Spleen (tissue), 11 donors: Measurements from ENCODE around the gene RSBN1. TPM values are rescaled to one million over a fixed set of nuclear protein-coding genes. Genes with fewer than 3 reads are reported as not detected.
A peak's percentile ranks its signal among the peaks of the same experiment; 100 is the strongest.

Experiments
- DNase-seq: peaks from one replicate; pipeline ENCODE4 v3.0.0-alpha.2; 2020
- H3K27ac ChIP-seq, 8 donors: fragments of 200-600 bp; sonication (generic) in 7 of 8; 1 replicate in 4 of 8; 2 replicates in 4 of 8; pipeline versions ENCODE4 v1.5.0 to v1.8.0; 2016 to 2021; ENCODE audit warnings: inconsistent platforms in 4 of 8, mild to moderate bottlenecking in 4 of 8, moderate library complexity in 1 of 8
- H3K27me3 ChIP-seq, 7 donors: fragments of 200-600 bp; sonication (generic) in 6 of 7; replicated peaks in 1 of 7; 1 replicate in 4 of 7; 2 replicates in 3 of 7; pipeline versions ENCODE4 v1.5.0 to v1.8.0; 2016 to 2021; ENCODE audit warnings: inconsistent platforms in 3 of 7, mild to moderate bottlenecking in 1 of 7
- H3K36me3 ChIP-seq, 6 donors: fragments of 200-600 bp; sonication (generic) in 5 of 6; 1 replicate in 4 of 6; 2 replicates in 2 of 6; pipeline versions ENCODE4 v1.5.0 to v1.8.0; 2016 to 2021; ENCODE audit warnings: inconsistent platforms in 2 of 6
- H3K4me1 ChIP-seq, 6 donors: fragments of 200-600 bp; sonication (generic) in 5 of 6; 1 replicate in 3 of 6; 2 replicates in 3 of 6; pipeline versions ENCODE4 v1.5.0 to v1.8.0; 2016 to 2021; ENCODE audit warnings: inconsistent platforms in 3 of 6
- H3K4me3 ChIP-seq, 8 donors: fragments of 200-600 bp; sonication (generic) in 7 of 8; 1 replicate in 4 of 8; 2 replicates in 4 of 8; pipeline versions ENCODE4 v1.5.0 to v1.8.0; 2016 to 2021; ENCODE audit warnings: inconsistent platforms in 4 of 8, mild to moderate bottlenecking in 4 of 8, moderate library complexity in 2 of 8
- H3K9me3 ChIP-seq, 8 donors: fragments of 200-600 bp; sonication (generic) in 7 of 8; 1 replicate in 4 of 8; 2 replicates in 4 of 8; pipeline versions ENCODE4 v1.5.0 to v1.8.0; 2016 to 2021; ENCODE audit warnings: inconsistent platforms in 4 of 8
- CTCF ChIP-seq, 11 experiments: fragments of 200-600 bp in 7 of 11; fragments of 450-650 bp in 4 of 11; sonication (generic) in 4 of 11; IDR thresholded peaks in 8 of 11; conservative IDR thresholded peaks in 3 of 11; 1 replicate in 7 of 11; 2 replicates in 4 of 11; pipeline versions ENCODE4 v1.4.0 to v1.8.0; 2016 to 2021; ENCODE audit warnings: antibody characterized with exemption in 11 of 11, inconsistent platforms in 4 of 11, mild to moderate bottlenecking in 1 of 11
- POLR2A ChIP-seq, 3 donors: fragments of 450-650 bp; IDR thresholded peaks; one replicate each; pipeline ENCODE4 v1.5.1; 2017; ENCODE audit warnings: antibody characterized with exemption in 3 of 3, mild to moderate bottlenecking in 1 of 3
- POLR2AphosphoS5 ChIP-seq, 3 donors: sonication (generic); formaldehyde crosslinking; IDR thresholded peaks; one replicate each; pipeline ENCODE4 v1.5.1; 2017; ENCODE audit warnings: antibody characterized with exemption in 3 of 3
- WGBS, 5 donors: extraction: QIAGEN DNeasy Blood & Tissue Kit in 3 of 5; methylation state at CpG; one replicate each; pipeline versions ENCODE4 v1.1.5 to v1.1.7; 2013 to 2018; 5-methylcytosine and 5-hydroxymethylcytosine counted together
- intact Hi-C: fragments of 100-400 bp; cut with DNase I; formaldehyde crosslinking; loops from one replicate; pipeline ENCODE4 v1.15.0; 2023; ENCODE audit warnings: low total_unique reads
- polyA plus RNA-seq, 3 donors: library from polyadenylated mRNA; stranded (reverse); fragments of 200-250 nt; gene quantifications; one replicate each; pipeline ENCODE4 v1.2.1, GENCODE V29; 2013
- total RNA-seq, 7 donors: library from RNA; depleted of rRNA in 3 of 7; stranded (reverse); fragments of >200 nt in 3 of 7; fragmentation: NEBNext Ultra II Directional in 4 of 7; extraction: Animal tissue kit (Norgen Biotek cat#: 25700) in 4 of 7; gene quantifications; one replicate each; pipeline versions ENCODE4 v1.1.0 to v1.2.1, GENCODE V29; 2016 to 2021
- donor health status: healthy with polysubstance abuse.
- donor health status: DM: no; HTN: no; CAD: no; lungs with moderate emphysema.
- donor health status: DM: no; HTN: no; CAD: no.
- donor health status: Bipolar disorder and iron deficiency.
- donor health status: healthy.
- donor health status: DM: no; HTN: no; CAD: no.
- donor health status: DM: yes; HTN: yes; CAD: no.

Gene RSBN1
- total and polyA plus RNA-seq, 10 donors = 5.4 to 34.0 (median 25.7) TPM

GRCh38 chr1:113859478-113860175, 47.4 kb upstream of the RSBN1 start:
- Histone ChIP-seq H3K36me3 (peaks cover 0 to 39% (median 4%) of the 10 kb centered on the region in 6 donors), H3K4me3 (peak overlapping the region in 1 of 8 donors; percentile 41), H3K27ac (peak overlapping the region; percentile 57 to 80 (median 75)), H3K27me3 (no peaks in the 10 kb centered on the region), H3K4me1 (peaks cover 32 to 82% (median 58%) of the 10 kb centered on the region in 6 donors), H3K9me3 (no peaks in the 10 kb centered on the region)
- TF ChIP-seq CTCF (IDR thresholded peaks at IDR 0.05 in 8 of 11, conservative IDR thresholded peaks at IDR 0.05 in 3 of 11) (no peak), POLR2A (IDR thresholded peaks at IDR 0.05) (no peak), POLR2AphosphoS5 (IDR thresholded peaks at IDR 0.05) (peak in 1 of 3 donors; percentile 35)
- intact Hi-C loops = no loop called here
- no peak for DNase-seq
- 17 to 40% (median 26%) methylated on average over 3 of the region's 3 CpGs for WGBS, 5 donors

DNA sequence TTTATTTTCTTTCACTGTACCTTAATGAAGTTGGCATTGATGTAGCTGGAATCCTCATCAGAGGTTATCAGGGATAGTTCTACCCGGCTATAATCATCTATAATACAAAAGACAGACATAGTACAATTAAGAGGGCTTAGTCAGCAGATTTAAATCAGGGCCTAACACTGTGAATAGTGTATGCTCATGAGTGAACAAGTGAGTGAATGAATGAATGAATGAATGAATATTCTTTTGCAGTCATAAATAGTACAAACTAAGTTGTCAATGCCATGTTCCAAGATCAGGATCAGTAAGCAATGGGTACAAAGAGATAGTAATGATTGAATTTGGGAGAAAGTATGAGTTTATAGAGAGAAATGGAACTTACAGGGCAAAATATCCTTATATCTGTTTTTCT, 46.7 kb upstream of the RSBN1 start:
- intact Hi-C loops = no loop called here
- WGBS, 5 donors = 70 to 93% (median 85%) methylated on average over 1 of the region's 1 CpG
- TF ChIP-seq POLR2A (IDR thresholded peaks at IDR 0.05) (no peak), CTCF (IDR thresholded peaks at IDR 0.05 in 8 of 11, conservative IDR thresholded peaks at IDR 0.05 in 3 of 11) (no peak)

DNA sequence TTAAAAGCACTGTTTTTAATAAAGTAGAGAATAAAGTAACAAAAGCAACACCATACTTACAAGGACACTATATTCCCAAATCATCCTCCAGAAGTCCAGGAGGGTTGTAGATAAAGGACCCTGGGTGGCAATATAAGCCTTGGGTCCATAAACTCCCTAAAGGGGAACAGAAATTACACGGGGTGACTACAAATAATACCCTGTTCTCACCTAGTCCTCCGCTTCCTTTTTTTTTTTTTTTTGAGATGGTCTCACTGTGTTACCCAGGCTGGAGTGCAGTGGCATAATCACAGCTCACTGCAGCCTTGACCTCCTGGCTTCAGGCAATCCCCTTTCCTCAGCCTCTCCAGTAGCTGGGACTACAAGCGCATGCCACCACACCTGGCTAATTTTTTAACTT, 46.1 kb upstream of the RSBN1 start:
- H3K36me3 ChIP-seq = peaks cover 0 to 44% (median 7%) of the 10 kb centered on the region in 6 donors
- peak overlapping the region in 1 of 8 donors; percentile 41 for H3K4me3 ChIP-seq
- WGBS, 5 donors = 51 to 67% (median 59%) methylated on average over 3 of the region's 3 CpGs
- H3K9me3 ChIP-seq = no peaks in the 10 kb centered on the region
- DNase-seq = no peak
- no peaks in the 10 kb centered on the region for H3K27me3 ChIP-seq
- peaks cover 32 to 73% (median 58%) of the 10 kb centered on the region in 6 donors for H3K4me1 ChIP-seq
- intact Hi-C loops = no loop called here
- H3K27ac ChIP-seq = peak overlapping the region in 7 of 8 donors; percentile 49 to 80 (median 75)
- TF ChIP-seq CTCF (IDR thresholded peaks at IDR 0.05 in 8 of 11, conservative IDR thresholded peaks at IDR 0.05 in 3 of 11) (no peak), POLR2AphosphoS5 (IDR thresholded peaks at IDR 0.05) (no peak), POLR2A (IDR thresholded peaks at IDR 0.05) (no peak)

More for the DNA sequence above, 46.7 kb upstream of the RSBN1 start:
- no peak for DNase-seq
- H3K4me1 ChIP-seq = peaks cover 32 to 79% (median 58%) of the 10 kb centered on the region in 6 donors
- peak overlapping the region in 1 of 8 donors; percentile 41 for H3K4me3 ChIP-seq
- peaks cover 0 to 42% (median 7%) of the 10 kb centered on the region in 6 donors for H3K36me3 ChIP-seq
- H3K27ac ChIP-seq = peak overlapping the region in 7 of 8 donors; percentile 68 to 80 (median 75)
- H3K27me3 ChIP-seq = no peaks in the 10 kb centered on the region
- no peaks in the 10 kb centered on the region for H3K9me3 ChIP-seq

GRCh38 chr1:113857776-113858175, 45.5 kb upstream of the RSBN1 start:
- WGBS, 5 donors = 40 to 62% (median 51%) methylated on average over 3 of the region's 3 CpGs
- TF ChIP-seq POLR2A (IDR thresholded peaks at IDR 0.05) = no peak
- TF ChIP-seq POLR2AphosphoS5 (IDR thresholded peaks at IDR 0.05) = no peak
- TF ChIP-seq CTCF (IDR thresholded peaks at IDR 0.05 in 8 of 11, conservative IDR thresholded peaks at IDR 0.05 in 3 of 11) = no peak
- H3K27ac ChIP-seq = peak overlapping the region in 7 of 8 donors; percentile 12 to 80 (median 75)
- H3K9me3 ChIP-seq = no peaks in the 10 kb centered on the region
- no peak overlapping the region for H3K4me3 ChIP-seq
- H3K36me3 ChIP-seq = peaks cover 0 to 46% (median 7%) of the 10 kb centered on the region in 6 donors
- no peak for DNase-seq
- intact Hi-C loops = no loop called here
- peaks cover 32 to 67% (median 56%) of the 10 kb centered on the region in 6 donors for H3K4me1 ChIP-seq
- H3K27me3 ChIP-seq = no peaks in the 10 kb centered on the region
